Measurements from ENCODE around the gene REG4. TPM values are rescaled to one million over a fixed set of nuclear protein-coding genes. Genes with fewer than 3 reads are reported as not detected.

REG4 gene
- total RNA-seq, 1 donor: not detected

- no peaks in the 10 kb centered on the region for H3K36me3 ChIP-seq (ENCODE audit: insufficient read depth, low read length)
- no peaks in the 10 kb centered on the region for H3K9me3 ChIP-seq (ENCODE audit: low read depth, low read length)
- H3K27me3 ChIP-seq (ENCODE audit: insufficient read depth, low read length): peaks cover 31% of the 10 kb centered on the region
- no peak for DNase-seq (ENCODE audit: insufficient read length, low spot score, missing footprints)
- H3K4me3 ChIP-seq (ENCODE audit: insufficient read depth, low read length): no peak overlapping the region
- no peaks in the 10 kb centered on the region for H4K20me1 ChIP-seq (ENCODE audit: insufficient read depth, low read length)
- no peak overlapping the region for H2AFZ ChIP-seq (ENCODE audit: low read length)
- H3K27ac ChIP-seq (ENCODE audit: low read depth, low read length): no peak overlapping the region
- no peak for TF ChIP-seq CTCF (IDR thresholded peaks at IDR 0.05; ENCODE audit: extremely low read depth, low read depth, low read length)
- H3K4me2 ChIP-seq (ENCODE audit: insufficient read depth, low read length): no peak overlapping the region
- no peaks in the 10 kb centered on the region for H3K79me2 ChIP-seq (ENCODE audit: insufficient read depth, low read length)
- peaks cover 5% of the 10 kb centered on the region for H3K4me1 ChIP-seq (ENCODE audit: insufficient read depth, low read length)
These were observed 811 bp upstream of the REG4 start for GRCh38 chr1:119811985-119812557.

GRCh38 chr1:119808972-119809550 lies 2.2 kb downstream of the REG4 start:
- Histone ChIP-seq H3K4me1 (ENCODE audit: insufficient read depth, low read length) (no peaks in the 10 kb centered on the region), H2AFZ (ENCODE audit: low read length) (no peak overlapping the region), H3K4me2 (ENCODE audit: insufficient read depth, low read length) (no peak overlapping the region), H4K20me1 (ENCODE audit: insufficient read depth, low read length) (no peaks in the 10 kb centered on the region), H3K27ac (ENCODE audit: low read depth, low read length) (no peak overlapping the region), H3K27me3 (ENCODE audit: insufficient read depth, low read length) (peaks cover 42% of the 10 kb centered on the region), H3K4me3 (ENCODE audit: insufficient read depth, low read length) (no peak overlapping the region), H3K9me3 (ENCODE audit: low read depth, low read length) (no peaks in the 10 kb centered on the region), H3K36me3 (ENCODE audit: insufficient read depth, low read length) (no peaks in the 10 kb centered on the region), H3K79me2 (ENCODE audit: insufficient read depth, low read length) (no peaks in the 10 kb centered on the region)
- peak; percentile 41 for DNase-seq (ENCODE audit: insufficient read length, low spot score, missing footprints)
- TF ChIP-seq CTCF (IDR thresholded peaks at IDR 0.05; ENCODE audit: extremely low read depth, low read depth, low read length): peak; percentile 98

GRCh38 chr1:119808491-119808890 lies 2.8 kb downstream of the REG4 start:
- Histone ChIP-seq H3K4me2 (ENCODE audit: insufficient read depth, low read length) (no peak overlapping the region), H3K4me3 (ENCODE audit: insufficient read depth, low read length) (no peak overlapping the region), H3K9me3 (ENCODE audit: low read depth, low read length) (no peaks in the 10 kb centered on the region), H3K4me1 (ENCODE audit: insufficient read depth, low read length) (no peaks in the 10 kb centered on the region), H3K36me3 (ENCODE audit: insufficient read depth, low read length) (no peaks in the 10 kb centered on the region), H3K27ac (ENCODE audit: low read depth, low read length) (no peak overlapping the region), H3K79me2 (ENCODE audit: insufficient read depth, low read length) (no peaks in the 10 kb centered on the region), H3K27me3 (ENCODE audit: insufficient read depth, low read length) (peaks cover 41% of the 10 kb centered on the region), H4K20me1 (ENCODE audit: insufficient read depth, low read length) (no peaks in the 10 kb centered on the region), H2AFZ (ENCODE audit: low read length) (no peak overlapping the region)
- peak; percentile 45 for DNase-seq (ENCODE audit: insufficient read length, low spot score, missing footprints)
- TF ChIP-seq CTCF (IDR thresholded peaks at IDR 0.05; ENCODE audit: extremely low read depth, low read depth, low read length): no peak

GRCh38 chr1:119806489-119806888 lies 4.8 kb downstream of the REG4 start:
- no peak overlapping the region for H3K4me2 ChIP-seq (ENCODE audit: insufficient read depth, low read length)
- peaks cover 41% of the 10 kb centered on the region for H3K27me3 ChIP-seq (ENCODE audit: insufficient read depth, low read length)
- H3K36me3 ChIP-seq (ENCODE audit: insufficient read depth, low read length): no peaks in the 10 kb centered on the region
- H2AFZ ChIP-seq (ENCODE audit: low read length): no peak overlapping the region
- no peak overlapping the region for H3K27ac ChIP-seq (ENCODE audit: low read depth, low read length)
- no peaks in the 10 kb centered on the region for H3K79me2 ChIP-seq (ENCODE audit: insufficient read depth, low read length)
- no peaks in the 10 kb centered on the region for H3K4me1 ChIP-seq (ENCODE audit: insufficient read depth, low read length)
- H3K9me3 ChIP-seq (ENCODE audit: low read depth, low read length): no peaks in the 10 kb centered on the region
- no peak overlapping the region for H3K4me3 ChIP-seq (ENCODE audit: insufficient read depth, low read length)
- no peaks in the 10 kb centered on the region for H4K20me1 ChIP-seq (ENCODE audit: insufficient read depth, low read length)
- no peak for DNase-seq (ENCODE audit: insufficient read length, low spot score, missing footprints)
- no peak for TF ChIP-seq CTCF (IDR thresholded peaks at IDR 0.05; ENCODE audit: extremely low read depth, low read depth, low read length)

Measured in osteoblast (primary cell).